ENCODE results near the gene THAP10.
"Not testable (repeated sequence)": the region's sequence is repeated elsewhere in the genome, so short reads cannot be mapped to it uniquely, and the experiment has no call there.

Gene THAP10

DNA sequence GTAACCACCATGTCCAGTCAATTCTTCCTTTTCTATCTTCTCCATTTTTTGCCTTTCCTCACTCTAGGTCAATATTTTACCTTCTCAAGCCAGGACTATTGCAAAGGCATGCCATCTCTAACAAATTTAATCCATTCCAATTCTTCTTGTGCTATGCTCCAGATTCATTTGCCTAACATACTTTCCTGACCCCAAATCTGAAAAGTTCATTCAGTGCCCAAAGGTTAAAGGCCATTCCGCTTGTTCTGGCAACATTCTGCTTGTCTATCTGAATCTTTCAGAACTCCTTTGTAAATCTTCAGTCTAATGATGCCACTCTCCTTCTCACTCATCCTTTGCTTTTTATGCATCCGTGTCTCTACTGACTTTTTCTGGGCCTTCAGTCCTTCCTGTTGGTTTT, 15.6 kb downstream of the THAP10 start:
- no peak for DNase-seq (ENCODE audit: low read depth)

GRCh38 chr15:70876011-70876410, 16.2 kb downstream of the THAP10 start:
- DNase-seq (ENCODE audit: low read depth) = no peak

DNA sequence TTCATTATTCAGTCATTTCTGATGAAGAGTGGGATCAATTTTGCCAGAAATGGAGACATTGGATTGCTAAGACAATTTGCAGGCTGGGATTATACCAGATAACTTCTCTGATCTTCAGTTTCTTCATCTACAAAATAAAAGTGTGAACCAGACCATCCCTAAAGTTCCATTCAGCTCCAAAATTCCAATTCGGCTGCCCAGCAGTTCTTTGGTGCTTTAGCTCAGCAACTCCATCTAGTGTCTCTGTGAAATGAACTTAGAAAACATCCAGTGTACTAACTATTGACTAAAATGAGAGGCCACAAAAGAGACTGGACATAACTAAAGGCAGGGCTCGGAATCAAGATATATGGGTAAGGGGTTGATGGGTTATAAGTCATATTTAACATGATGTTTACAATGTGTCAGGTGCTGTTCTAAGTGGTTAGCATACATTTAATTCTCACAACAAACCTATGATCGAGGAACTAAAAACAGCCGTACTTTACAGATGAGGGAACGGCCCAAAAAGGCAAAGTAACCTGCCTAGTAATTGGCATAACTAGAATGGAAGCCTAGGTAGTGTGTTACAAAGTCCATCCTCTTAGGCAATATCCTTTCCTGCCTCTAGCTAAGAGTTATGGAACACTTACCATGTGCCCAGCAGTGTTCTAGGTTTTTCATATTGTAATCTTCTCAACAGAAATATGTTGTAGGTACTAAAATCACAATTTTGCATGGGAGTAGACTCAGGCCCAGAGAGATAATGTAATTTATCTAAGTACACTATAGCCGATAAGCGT, 17.0 kb downstream of the THAP10 start:
- no peak for DNase-seq (ENCODE audit: low read depth)

GRCh38 chr15:70873232-70874054, 18.8 kb downstream of the THAP10 start:
- DNase-seq (ENCODE audit: low read depth) = no peak

GRCh38 chr15:70871490-70871889, 20.7 kb downstream of the THAP10 start:
- not testable (repeated sequence) for DNase-seq (ENCODE audit: low read depth)

GRCh38 chr15:70870051-70870450, 22.2 kb downstream of the THAP10 start:
- no peak for DNase-seq (ENCODE audit: low read depth)

- DNase-seq (ENCODE audit: low read depth) = no peak
Observed at GRCh38 chr15:70869346-70869745, 22.9 kb downstream of the THAP10 start.

GRCh38 chr15:70867911-70868467, 24.2 kb downstream of the THAP10 start:
- DNase-seq (ENCODE audit: low read depth) = no peak

- no peak for DNase-seq (ENCODE audit: low read depth)
Observed at GRCh38 chr15:70866982-70867641, 25.1 kb downstream of the THAP10 start.

DNA sequence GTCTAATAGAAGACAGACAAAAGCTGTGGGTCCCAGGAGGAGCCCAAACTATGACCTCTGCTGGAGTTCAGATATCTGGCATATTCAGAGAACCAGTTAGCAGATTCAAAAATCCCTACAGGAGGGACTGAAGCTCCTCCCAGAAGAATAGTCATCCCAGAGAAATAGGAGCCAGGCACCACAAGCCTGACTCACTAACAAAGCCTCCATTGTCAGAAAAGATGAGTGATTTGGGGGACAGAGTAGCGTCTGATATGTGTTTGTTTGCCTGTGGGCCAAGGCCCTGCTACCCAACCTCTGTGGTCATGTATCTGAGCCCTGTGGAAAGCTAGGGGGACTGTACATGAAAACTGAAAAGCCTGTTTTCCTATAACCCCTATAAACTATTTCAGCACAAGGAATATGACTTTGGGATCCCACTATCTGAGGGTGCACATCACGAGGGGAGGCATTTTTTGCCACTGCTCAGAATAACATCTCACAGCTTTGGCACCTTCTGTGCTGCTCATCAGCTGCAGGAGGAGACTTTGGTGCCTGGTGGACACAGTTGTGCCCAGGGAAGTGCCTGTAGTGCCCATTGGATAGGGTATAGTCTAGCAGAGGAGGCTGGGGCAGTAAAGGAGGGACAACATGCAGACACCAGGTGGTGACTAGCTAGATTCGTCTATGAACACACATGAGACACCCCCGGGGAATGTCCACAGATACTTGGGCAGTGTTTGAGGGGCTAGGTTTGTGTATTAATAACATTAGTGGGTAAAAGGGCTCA, 28.6 kb downstream of the THAP10 start:
- no peak for DNase-seq (ENCODE audit: low read depth)

DNA sequence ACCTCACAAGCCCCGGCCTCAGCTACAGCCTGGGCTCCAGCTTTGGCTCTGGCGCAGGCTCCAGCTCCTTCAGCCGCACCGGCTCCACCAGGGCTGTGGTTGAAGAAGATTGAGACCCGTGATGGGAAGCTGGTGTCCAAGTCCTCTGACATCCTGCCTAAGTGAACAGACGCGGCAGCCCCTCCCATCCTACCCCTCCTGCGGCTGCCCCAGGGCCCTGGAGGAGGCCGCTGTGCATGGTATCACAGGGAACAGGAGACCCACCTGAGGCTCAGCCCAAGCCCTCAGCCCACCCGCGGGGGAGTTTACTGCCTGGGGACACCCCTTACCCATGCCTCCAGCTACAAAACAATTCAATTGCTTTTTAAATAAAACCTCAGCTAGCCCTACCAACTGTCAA, 32.2 kb downstream of the THAP10 start:
- DNase-seq (ENCODE audit: low read depth) = no peak

DNA sequence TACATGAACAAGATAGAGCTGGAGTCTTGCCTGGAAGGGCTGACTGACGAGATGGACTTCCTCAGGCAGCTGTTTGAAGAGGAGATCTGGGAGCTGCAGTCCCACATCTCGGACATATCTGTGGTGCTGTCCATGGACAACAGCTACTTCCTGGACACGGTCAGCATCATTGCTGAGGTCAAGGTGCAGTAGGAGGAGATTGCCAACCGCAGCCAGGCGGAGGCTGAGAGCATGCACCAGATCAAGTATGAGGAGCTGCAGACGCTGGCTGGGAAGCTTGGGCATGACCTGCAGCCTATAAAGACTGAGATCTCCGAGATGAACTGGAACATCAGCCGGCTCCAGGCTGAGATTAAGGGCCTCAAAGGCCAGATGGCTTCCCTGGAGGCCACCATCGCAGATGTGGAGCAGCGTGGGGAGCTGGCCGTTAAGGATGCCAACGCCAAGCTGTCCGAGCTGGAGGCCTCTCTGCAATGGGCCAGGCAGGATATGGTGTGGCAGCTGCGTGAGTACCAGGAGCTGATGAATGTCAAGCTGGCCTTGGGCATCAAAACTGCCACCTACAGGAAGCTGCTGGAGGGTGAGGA, 32.8 kb downstream of the THAP10 start:
- DNase-seq (ENCODE audit: low read depth) = no peak

DNA sequence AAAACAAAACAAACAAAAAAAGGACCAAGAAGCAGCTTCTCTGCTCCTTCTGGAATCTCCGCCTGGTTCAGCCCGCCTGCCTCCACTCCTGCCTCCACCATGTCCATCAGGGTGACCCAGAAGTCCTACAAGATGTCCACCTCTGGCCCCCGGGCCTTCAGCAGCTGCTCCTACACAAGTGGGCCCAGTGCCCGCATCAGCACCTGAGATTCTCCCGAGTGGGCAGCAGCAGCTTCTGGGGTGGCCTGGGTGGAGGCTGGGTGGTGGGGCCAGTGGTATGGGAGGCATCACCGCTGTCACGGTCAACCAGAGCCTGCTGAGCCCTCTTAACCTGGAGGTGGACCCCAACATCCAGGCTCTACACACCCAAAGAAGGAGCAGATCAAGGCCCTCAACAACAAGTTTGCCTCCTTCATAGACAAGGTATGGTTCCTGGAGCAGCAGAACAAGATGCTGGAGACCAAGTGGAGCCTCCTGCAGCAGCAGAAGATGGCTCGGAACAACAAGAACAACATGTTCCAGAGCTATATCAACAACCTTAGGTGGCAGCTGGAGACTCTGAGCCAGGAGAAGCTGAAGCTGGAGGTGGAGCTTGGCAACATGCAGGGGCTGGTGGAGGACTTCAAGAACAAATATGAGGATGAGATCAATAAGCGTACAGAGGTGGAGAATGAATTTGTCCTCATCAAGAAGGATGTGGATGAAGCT, 33.5 kb downstream of the THAP10 start:
- not testable (repeated sequence) for DNase-seq (ENCODE audit: low read depth)

DNA sequence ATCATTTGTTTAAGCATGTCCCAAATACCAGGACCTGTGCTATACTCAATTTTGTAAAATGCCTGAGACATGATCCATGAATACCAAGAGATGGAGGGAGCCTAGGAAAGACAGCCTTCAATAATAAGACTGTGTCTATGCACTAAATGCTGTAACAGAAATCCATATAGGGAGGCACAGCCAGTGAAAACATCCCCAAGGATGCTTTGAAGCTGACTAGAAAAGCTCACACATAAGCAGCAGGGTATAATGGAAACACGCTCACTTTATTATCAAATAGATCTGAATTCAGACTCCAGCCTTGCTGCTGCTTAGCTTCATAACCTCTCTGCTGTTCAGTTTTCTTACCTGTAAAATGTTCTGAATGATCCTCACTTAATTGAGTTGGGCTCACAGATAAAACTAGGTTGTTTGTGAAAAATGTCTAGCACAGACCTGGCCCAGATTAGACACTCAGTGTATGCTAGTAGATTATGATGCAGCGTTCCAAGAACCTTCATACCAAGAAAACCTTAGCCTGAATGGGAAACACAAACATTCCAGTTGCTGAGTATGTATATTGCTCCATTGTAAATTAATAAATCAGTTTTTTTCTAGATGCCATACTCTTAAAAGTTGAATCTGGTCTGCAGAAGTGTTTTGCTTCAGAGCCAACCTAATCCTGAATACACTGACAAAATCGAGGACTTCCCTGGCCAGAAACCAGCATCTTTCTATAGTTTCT, 34.5 kb downstream of the THAP10 start:
- DNase-seq (ENCODE audit: low read depth) = no peak

GRCh38 chr15:70856884-70857561, 35.2 kb downstream of the THAP10 start:
- no peak for DNase-seq (ENCODE audit: low read depth)

DNA sequence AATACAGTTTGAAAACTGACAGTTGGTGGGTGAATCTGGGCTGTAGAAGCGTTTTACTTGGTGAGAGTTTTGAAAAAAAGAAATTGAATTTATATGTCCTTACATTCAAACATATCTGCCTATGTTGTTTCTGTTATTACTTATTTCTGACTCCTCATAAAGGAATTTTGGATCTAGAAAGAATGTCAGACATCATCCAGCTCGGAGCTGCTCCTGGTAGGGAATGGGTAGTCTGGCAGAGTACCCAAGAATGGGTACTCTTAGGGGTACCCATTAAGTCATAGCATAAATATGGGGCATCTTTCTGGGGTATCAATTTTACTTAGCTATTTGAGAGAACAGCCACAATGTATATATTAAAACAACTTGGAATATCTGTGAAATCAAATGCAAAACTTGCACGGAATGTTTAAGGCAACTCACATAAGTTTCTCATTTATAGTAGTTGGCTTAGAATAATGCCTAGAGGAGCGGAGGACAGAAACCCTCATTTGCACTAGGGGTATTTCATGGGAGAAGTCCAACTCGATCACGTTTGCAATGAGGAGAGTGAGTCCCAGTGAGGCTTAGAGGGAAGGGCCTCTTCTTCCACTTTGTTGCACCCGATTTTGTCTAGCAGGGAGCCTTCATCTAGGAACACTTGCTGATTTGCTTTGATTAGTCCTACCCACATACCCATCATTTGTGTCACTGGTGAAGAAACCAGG, 35.9 kb downstream of the THAP10 start:
- DNase-seq (ENCODE audit: low read depth) = no peak

GRCh38 chr15:70855764-70856163, 36.5 kb downstream of the THAP10 start:
- DNase-seq (ENCODE audit: low read depth) = no peak

GRCh38 chr15:70854666-70854976, 37.6 kb downstream of the THAP10 start:
- DNase-seq (ENCODE audit: low read depth) = no peak
